SK-N-SH (cell line): ENCODE data around the gene RPL7A. TPM values are rescaled to one million over a fixed set of nuclear protein-coding genes. Genes with fewer than 3 reads are reported as not detected.

Experiments used
- CTCF ChIA-PET: fragments of 300-600, 350-600 bp; formaldehyde crosslinking; extraction: SDS; loops from one replicate; lab custom pipeline; 2021; lab: Yijun Ruan, JAX
- POLR2A ChIA-PET: fragments of 350-600 bp; sonication (Branson Sonifier 250); formaldehyde crosslinking; extraction: SDS; loops from one replicate; lab custom pipeline; 2020; ENCODE audit warnings: antibody characterized with exemption, inconsistent platforms; lab: Yijun Ruan, JAX
- DNase-seq: peaks from one replicate; pipeline ENCODE4 v3.0.0; 2012
- H2AFZ ChIP-seq: fragments of 200-600 bp; sonication (generic); 2 replicates; pipeline ENCODE4 v1.8.1; 2016; ENCODE audit warnings: antibody characterized with exemption, mild to moderate bottlenecking, low read depth
- H3F3A ChIP-seq: fragments of 200-600 bp; sonication (generic); replicated peaks from 2 replicates; pipeline ENCODE3; 2016; ENCODE audit warnings: antibody characterized with exemption, mild to moderate bottlenecking; ENCODE audit not compliant: insufficient read depth
- H3K27ac ChIP-seq, 2 experiments: fragments of 200-500 bp in 1 of 2; fragments of 200-600 bp in 1 of 2; sonication (Bioruptor generic) in 1 of 2; sonication (generic), shearing (Covaris generic) in 1 of 2; 2 replicates each; pipeline versions ENCODE4 v1.5.1 to v1.6.1; 2014 to 2016; ENCODE audit warnings: low read depth in 2 of 2, inconsistent platforms in 1 of 2, low read length in 1 of 2, mild to moderate bottlenecking in 1 of 2, mixed read lengths in 1 of 2
- H3K27me3 ChIP-seq: fragments of 200-600 bp; sonication (generic), shearing (Covaris generic); 2 replicates; pipeline ENCODE4 v1.6.1; 2016; ENCODE audit warnings: mixed run types; ENCODE audit not compliant: insufficient read depth
- H3K36me3 ChIP-seq, 2 experiments: fragments of 200-500 bp in 1 of 2; fragments of 200-600 bp in 1 of 2; sonication (Bioruptor generic) in 1 of 2; sonication (generic) in 1 of 2; replicated peaks in 1 of 2; 2 replicates each; pipeline versions ENCODE3 to v1.5.1; 2014 to 2016; ENCODE audit warnings: low read length in 1 of 2, mild to moderate bottlenecking in 1 of 2; ENCODE audit not compliant: insufficient read depth in 2 of 2, control insufficient read depth in 1 of 2
- H3K4me1 ChIP-seq, 2 experiments: fragments of 200-500 bp in 1 of 2; fragments of 200-600 bp in 1 of 2; sonication (Bioruptor generic) in 1 of 2; sonication (generic), shearing (Covaris generic) in 1 of 2; 2 replicates each; pipeline versions ENCODE4 v1.5.1 to v1.6.1; 2014 to 2016; ENCODE audit warnings: low read depth in 1 of 2, low read length in 1 of 2, mixed run types in 1 of 2; ENCODE audit not compliant: insufficient read depth in 2 of 2, control insufficient read depth in 1 of 2
- H3K4me2 ChIP-seq: fragments of 200-600 bp; sonication (generic), shearing (Covaris generic); 2 replicates; pipeline ENCODE4 v1.6.1; 2017; ENCODE audit warnings: mixed run types
- H3K4me3 ChIP-seq, 2 experiments: fragments of 200-500 bp in 1 of 2; fragments of 200-600 bp in 1 of 2; sonication (Bioruptor generic) in 1 of 2; sonication (generic), shearing (Covaris generic) in 1 of 2; 2 replicates each; pipeline versions ENCODE4 v1.5.1 to v1.8.1; 2014 to 2016; ENCODE audit warnings: low read depth in 2 of 2, inconsistent platforms in 1 of 2, low read length in 1 of 2, mild to moderate bottlenecking in 1 of 2, mixed read lengths in 1 of 2, moderate library complexity in 1 of 2
- H3K79me2 ChIP-seq: fragments of 200-600 bp; sonication (generic); 2 replicates; pipeline ENCODE4 v1.8.1; 2017; ENCODE audit warnings: mild to moderate bottlenecking; ENCODE audit not compliant: insufficient read depth
- H3K9ac ChIP-seq: fragments of 200-600 bp; sonication (generic); 2 replicates; pipeline ENCODE4 v1.6.1; 2017; ENCODE audit warnings: mixed run types
- H3K9me2 ChIP-seq: fragments of 200-600 bp; sonication (generic); 2 replicates; pipeline ENCODE4 v1.6.1; 2017; ENCODE audit warnings: mixed run types
- H3K9me3 ChIP-seq: fragments of 200-600 bp; sonication (generic); 2 replicates; pipeline ENCODE4 v1.6.1; 2017; ENCODE audit warnings: mixed run types, mild to moderate bottlenecking, moderate library complexity
- H4K20me1 ChIP-seq: fragments of 200-600 bp; sonication (generic); 2 replicates; pipeline ENCODE4 v1.6.1; 2017; ENCODE audit warnings: mild to moderate bottlenecking, mixed run types; ENCODE audit not compliant: insufficient read depth
- CTCF ChIP-seq: fragments of 200-600 bp; sonication (generic); IDR thresholded peaks from 2 replicates; pipeline ENCODE4 v1.6.1; 2017; ENCODE audit warnings: antibody characterized with exemption, mild to moderate bottlenecking, moderate library complexity
- EZH2phosphoT487 ChIP-seq: fragments of 200-600 bp; sonication (generic); IDR thresholded peaks from 2 replicates; pipeline ENCODE4 v1.6.1; 2017; ENCODE audit warnings: low read depth, mixed run types, mild to moderate bottlenecking, antibody characterized with exemption, moderate library complexity, borderline replicate concordance
- FOSL2 ChIP-seq: IDR thresholded peaks from 2 replicates; pipeline ENCODE4 v1.4.0; 2012; ENCODE audit warnings: low read depth, mild to moderate bottlenecking, moderate library complexity, borderline replicate concordance
- FOXJ3 ChIP-seq: sonication (generic); formaldehyde crosslinking; IDR thresholded peaks from 2 replicates; pipeline ENCODE4 v1.5.1; 2020; ENCODE audit warnings: mild to moderate bottlenecking, missing genetic modification reagents
- FOXM1 ChIP-seq: IDR thresholded peaks from 2 replicates; pipeline ENCODE4 v1.4.0; 2012; ENCODE audit warnings: low read depth, mild to moderate bottlenecking
- GATA2 ChIP-seq: sonication (generic); formaldehyde crosslinking; IDR thresholded peaks from 2 replicates; pipeline ENCODE4 v1.5.0; 2020; ENCODE audit warnings: mild to moderate bottlenecking, missing genetic modification reagents
- NFIC ChIP-seq: IDR thresholded peaks from 2 replicates; pipeline ENCODE4 v1.4.0; 2012; ENCODE audit warnings: borderline replicate concordance
- NRF1 ChIP-seq: IDR thresholded peaks from 2 replicates; pipeline ENCODE4 v1.6.1; 2012; ENCODE audit warnings: low read depth, mild to moderate bottlenecking, low read length
- RAD21 ChIP-seq: IDR thresholded peaks from 2 replicates; pipeline ENCODE4 v1.6.1; 2012; ENCODE audit warnings: mild to moderate bottlenecking, low read length
- RFX5 ChIP-seq: IDR thresholded peaks from 2 replicates; pipeline ENCODE4 v1.6.1; 2012; ENCODE audit warnings: mild to moderate bottlenecking, improper control_type of control experiment, low read length
- SMC3 ChIP-seq: IDR thresholded peaks from 2 replicates; pipeline ENCODE4 v1.6.1; 2012; ENCODE audit warnings: low read depth, low read length, improper control_type of control experiment
- TEAD4 ChIP-seq: IDR thresholded peaks from 2 replicates; pipeline ENCODE4 v1.4.0; 2012; ENCODE audit warnings: mild to moderate bottlenecking, borderline replicate concordance; ENCODE audit not compliant: insufficient read depth
- WGBS: methylation state at CpG from one replicate; pipeline ENCODE4 v1.1.6; 2017; ENCODE audit warnings: low lambda C conversion rate; 5-methylcytosine and 5-hydroxymethylcytosine counted together
- polyA plus RNA-seq, 3 experiments: library from polyadenylated mRNA; depleted of rRNA; stranded (reverse); fragments of >200 nt; gene quantifications; 2 replicates each; pipeline ENCODE4 v1.2.3, GENCODE V29; 2012

RPL7A gene
- polyA plus RNA-seq, 1 of the 3 experiments (the other 2 are of a cell fraction): 4,121 TPM

- TF ChIP-seq RFX5: no peak
- TF ChIP-seq NFIC: no peak
- TF ChIP-seq, all 33 proteins: peak for 0
- Histone ChIP-seq H3K36me3 (peaks cover 43 to 70% of the 10 kb centered on the region in 2 experiments), H3K9me2 (no peaks in the 10 kb centered on the region), H3F3A (no peaks in the 10 kb centered on the region), H3K9me3 (no peaks in the 10 kb centered on the region), H3K27ac (no peak overlapping the region; a peak in 1 of 4 replicates), H2AFZ (no peak overlapping the region), H4K20me1 (peaks cover 95% of the 10 kb centered on the region), H3K27me3 (no peaks in the 10 kb centered on the region), H3K9ac (no peak overlapping the region), H3K4me3 (no peak overlapping the region), H3K4me2 (no peak overlapping the region), H3K4me1 (peaks cover 5 to 39% of the 10 kb centered on the region in 2 experiments; a peak in 3 of 4 replicates), H3K79me2 (peaks cover 99% of the 10 kb centered on the region)
- no peak for DNase-seq
- 93% methylated on average over 6 of the region's 6 CpGs for WGBS
- ChIA-PET CTCF (no interaction called here), POLR2A (no interaction called here)
Measured at GRCh38 chr9:133369422-133369821, 21.4 kb downstream of the RPL7A start.

- H3K36me3 ChIP-seq: peaks cover 43 to 67% of the 10 kb centered on the region in 2 experiments
- WGBS: 91% methylated on average over 7 of the region's 7 CpGs
- H3K4me1 ChIP-seq: peaks cover 5 to 44% of the 10 kb centered on the region in 2 experiments; a peak in 3 of 4 replicates
- no peaks in the 10 kb centered on the region for H3K9me2 ChIP-seq
- no peaks in the 10 kb centered on the region for H3F3A ChIP-seq
- POLR2A ChIA-PET: no interaction called here
- CTCF ChIA-PET: interaction anchor here (2.4 to 2.5 kb wide), 2 partner anchors 33 to 116 kb away, joined by 6 to 7 read pairs; no protein-coding TSS in a partner anchor
- no peaks in the 10 kb centered on the region for H3K9me3 ChIP-seq
- peaks cover 100% of the 10 kb centered on the region for H3K79me2 ChIP-seq
- no peak overlapping the region for H3K4me3 ChIP-seq
- TF ChIP-seq RAD21 (no peak), NRF1 (no peak), FOSL2 (no peak), EZH2phosphoT487 (no peak), GATA2 (CRISPR knock-in tag) (no peak), TEAD4 (no peak), RFX5 (no peak), SMC3 (no peak), FOXM1 (no peak), FOXJ3 (CRISPR knock-in tag) (no peak), CTCF (no peak)
- no peak for DNase-seq
- H3K27me3 ChIP-seq: no peaks in the 10 kb centered on the region
- H3K4me2 ChIP-seq: no peak overlapping the region
- no peak overlapping the region; a peak in 1 of 4 replicates for H3K27ac ChIP-seq
- H2AFZ ChIP-seq: no peak overlapping the region
- H3K9ac ChIP-seq: no peak overlapping the region
- peaks cover 97% of the 10 kb centered on the region for H4K20me1 ChIP-seq
Measured at GRCh38 chr9:133369933-133370332, 21.9 kb downstream of the RPL7A start.
